Endothelial cell of umbilical vein (primary cell): ENCODE results near the gene POGZ. TPM values are rescaled to one million over a fixed set of nuclear protein-coding genes. Genes with fewer than 3 reads are reported as not detected.

ENCODE experiments used
- BruUV-seq: library from RNA; stranded (reverse); fragments of 400-500 nt; replicated peaks from 2 replicates; lab custom pipeline; 2021; lab: Mats Ljungman, UMichigan
- CTCF ChIA-PET: fragments of 300-600, 350-600 bp; sonication (Branson Sonifier 250); formaldehyde crosslinking; loops from one replicate; lab custom pipeline; 2021; ENCODE audit warnings: antibody characterized with exemption, inconsistent platforms; lab: Charles Lee
- POLR2A ChIA-PET: fragments of 300-600, 350-600 bp; sonication (Branson Sonifier 250); formaldehyde crosslinking; loops from one replicate; lab custom pipeline; 2021; ENCODE audit warnings: antibody characterized with exemption, inconsistent platforms; lab: Charles Lee
- DNase-seq: peaks from one replicate; pipeline ENCODE4 v3.0.0-alpha.2; 2011; ENCODE audit warnings: low read depth, low spot score
- FAIRE-seq: peaks from 2 replicates; lab custom pipeline; 2011; peaks lifted over from hg19 to GRCh38; lab: Jason Lieb, UNC
- H2AFZ ChIP-seq: 2 replicates; pipeline ENCODE4 v1.6.0; 2012; ENCODE audit warnings: low read depth, low read length, control low read depth, inconsistent platforms
- H3K27ac ChIP-seq: 2 replicates; pipeline ENCODE4 v1.5.1; 2011; ENCODE audit warnings: low read depth, mild to moderate bottlenecking, control low read depth, low read length, moderate library complexity; ENCODE audit not compliant: insufficient read depth
- H3K27me3 ChIP-seq, 2 experiments: 2 replicates each; pipeline versions ENCODE4 v1.6.0 to v1.6.1; 2011; ENCODE audit warnings: low read length in 2 of 2, mixed read lengths in 1 of 2; ENCODE audit not compliant: control insufficient read depth in 2 of 2, insufficient read depth in 2 of 2
- H3K36me3 ChIP-seq, 2 experiments: 2 replicates in 1 of 2; 3 replicates in 1 of 2; pipeline ENCODE4 v1.5.1; 2011; ENCODE audit warnings: low read length in 2 of 2, mild to moderate bottlenecking in 1 of 2, moderate library complexity in 1 of 2; ENCODE audit not compliant: control insufficient read depth in 2 of 2, insufficient read depth in 2 of 2; ENCODE audit errors: extremely low read depth in 1 of 2
- H3K4me1 ChIP-seq: 3 replicates; pipeline ENCODE4 v1.5.1; 2011; ENCODE audit warnings: mild to moderate bottlenecking, low read length; ENCODE audit not compliant: control insufficient read depth, insufficient read depth; ENCODE audit errors: extremely low read depth
- H3K4me2 ChIP-seq: 2 replicates; pipeline ENCODE4 v1.6.1; 2011; ENCODE audit warnings: low read length, control low read depth, mixed read lengths; ENCODE audit not compliant: insufficient read depth
- H3K4me3 ChIP-seq, 3 experiments: fragments of 200-600 bp in 1 of 3; sonication (generic), shearing (Covaris generic) in 1 of 3; replicated peaks in 1 of 3; 2 replicates each; pipeline ENCODE4 v1.5.1; 2011 to 2016; ENCODE audit warnings: control low read depth in 3 of 3, low read length in 3 of 3, mild to moderate bottlenecking in 2 of 3, inconsistent platforms in 1 of 3, low read depth in 1 of 3, moderate library complexity in 1 of 3; ENCODE audit not compliant: insufficient read depth in 1 of 3
- H3K79me2 ChIP-seq: 2 replicates; pipeline ENCODE4 v1.6.0; 2012; ENCODE audit warnings: low read length, inconsistent platforms; ENCODE audit not compliant: control insufficient read depth, insufficient read depth
- H3K9ac ChIP-seq: replicated peaks from 2 replicates; pipeline ENCODE3; 2011; ENCODE audit warnings: low read length, control low read depth; ENCODE audit not compliant: insufficient read depth; ENCODE audit errors: extremely low read depth
- H3K9me1 ChIP-seq: replicated peaks from 3 replicates; pipeline ENCODE4 v1.6.0; 2011; ENCODE audit warnings: mild to moderate bottlenecking, low read length; ENCODE audit not compliant: control insufficient read depth, insufficient read depth; ENCODE audit errors: extremely low read depth
- H3K9me3 ChIP-seq: replicated peaks from 2 replicates; pipeline ENCODE4 v1.5.1; 2012; ENCODE audit warnings: low read length, inconsistent platforms; ENCODE audit not compliant: control insufficient read depth, insufficient read depth
- H4K20me1 ChIP-seq: replicated peaks from 2 replicates; pipeline ENCODE3; 2011; ENCODE audit warnings: mild to moderate bottlenecking, low read length; ENCODE audit not compliant: control insufficient read depth, insufficient read depth; ENCODE audit errors: extremely low read depth
- CTCF ChIP-seq, 2 donors: IDR thresholded peaks; 1 replicate in 1 of 2; 2 replicates in 1 of 2; pipeline ENCODE4 v1.5.1; 2011; ENCODE audit warnings: low read length in 2 of 2, mild to moderate bottlenecking in 2 of 2, moderate library complexity in 2 of 2, control low read depth in 1 of 2, inconsistent platforms in 1 of 2, low read depth in 1 of 2; ENCODE audit not compliant: insufficient read depth in 1 of 2; ENCODE audit errors: extremely low read depth in 1 of 2
- EZH2 ChIP-seq: IDR thresholded peaks from 2 replicates; pipeline ENCODE4 v1.6.1; 2012; ENCODE audit warnings: borderline replicate concordance, low read depth, mild to moderate bottlenecking, moderate library complexity, low read length, inconsistent platforms; ENCODE audit not compliant: severe bottlenecking
- FOS ChIP-seq: IDR thresholded peaks from 2 replicates; pipeline ENCODE4 v1.6.1; 2011; ENCODE audit warnings: mild to moderate bottlenecking, low read length, moderate library complexity, borderline replicate concordance; ENCODE audit not compliant: insufficient read depth
- GATA2 ChIP-seq: IDR thresholded peaks from 2 replicates; pipeline ENCODE4 v1.7.0; 2011; ENCODE audit warnings: low read depth, mild to moderate bottlenecking, moderate library complexity, mixed read lengths, low read length; ENCODE audit not compliant: insufficient read length, insufficient read depth
- JUN ChIP-seq: IDR thresholded peaks from 2 replicates; pipeline ENCODE4 v1.6.1; 2011; ENCODE audit warnings: borderline replicate concordance, low read depth; ENCODE audit not compliant: insufficient read length, insufficient read depth
- MAX ChIP-seq: IDR thresholded peaks from 2 replicates; pipeline ENCODE4 v1.6.1; 2011; ENCODE audit not compliant: insufficient read depth, insufficient read length
- MYC ChIP-seq: IDR thresholded peaks from one replicate; pipeline ENCODE4 v1.6.1; 2011; ENCODE audit warnings: mild to moderate bottlenecking, low read depth, low read length
- POLR2A ChIP-seq: IDR thresholded peaks from 2 replicates; pipeline ENCODE4 v1.6.1; 2012; ENCODE audit warnings: low read depth, mild to moderate bottlenecking, control low read depth, low read length
- POLR2AphosphoS5 ChIP-seq: IDR thresholded peaks from 2 replicates; pipeline ENCODE4 v1.6.1; 2012; ENCODE audit warnings: low read depth, mild to moderate bottlenecking, control low read depth, low read length, moderate library complexity; ENCODE audit not compliant: insufficient read depth
- dilution Hi-C: fragments of 300-500 bp; cut with MboI; formaldehyde crosslinking; loops from one replicate; pipeline ENCODE4 v1.15.0; 2019; ENCODE audit warnings: low sequenced_read_pairs; ENCODE audit not compliant: extremely low pct_ligation_motif_present
- intact Hi-C: fragments of 100-400 bp; cut with micrococcal nuclease; formaldehyde crosslinking; loops from one replicate; pipeline ENCODE4 v1.10.0; 2022
- polyA plus RNA-seq, 4 experiments: library from polyadenylated mRNA; depleted of rRNA in 3 of 4; stranded (reverse) in 3 of 4; unstranded in 1 of 4; fragments of >200 nt; gene quantifications; 2 replicates each; pipeline versions ENCODE4 v1.2.1 to v1.2.3, GENCODE V29; 2011 to 2012; ENCODE audit warnings: missing spikeins in 1 of 4
- total RNA-seq: library from RNA; stranded (reverse); gene quantifications from 2 replicates; pipeline ENCODE4 v1.2.3, GENCODE V29; 2021

The POGZ gene
- total and polyA plus RNA-seq, 2 donors (not counting 3 experiments of a cell fraction or from before 2014, with no cell fraction given): 50.7 to 96.7 TPM

GRCh38 chr1:151465026-151465425, 5.7 kb upstream of the POGZ start:
- Histone ChIP-seq H3K4me2 (no peak overlapping the region), H3K4me3 (no peak overlapping the region), H3K79me2 (no peaks in the 10 kb centered on the region), H3K36me3 (no peaks in the 10 kb centered on the region), H3K27me3 (peaks cover 4 to 16% of the 10 kb centered on the region in 2 experiments), H3K27ac (no peak overlapping the region), H3K9ac (no peak overlapping the region), H3K4me1 (no peaks in the 10 kb centered on the region), H4K20me1 (no peaks in the 10 kb centered on the region), H3K9me1 (no peaks in the 10 kb centered on the region), H3K9me3 (no peaks in the 10 kb centered on the region), H2AFZ (no peak overlapping the region)
- no peak for TF ChIP-seq FOS
- TF ChIP-seq JUN: no peak
- no peak for TF ChIP-seq POLR2AphosphoS5
- TF ChIP-seq POLR2A: no peak
- TF ChIP-seq MYC: no peak
- TF ChIP-seq CTCF (IDR thresholded peaks at IDR 0.05; ENCODE audit: extremely low read depth in 1 of 2, insufficient read depth in 1 of 2, low read depth in 1 of 2, low read length in 2 of 2): no peak
- TF ChIP-seq MAX: no peak
- TF ChIP-seq EZH2: no peak
- TF ChIP-seq GATA2: no peak
- intact Hi-C loops (no loop called here), dilution Hi-C loops (no loop called here)
- ChIA-PET CTCF (interaction anchor here (0.7 to 1.5 kb wide), 6 partner anchors 10 to 239 kb away, joined by 3 to 8 read pairs (median 4); no protein-coding TSS in a partner anchor), POLR2A (no interaction called here)
- DNase-seq (no peak), FAIRE-seq (no peak)
- BruUV-seq: no TSS peak
